TTC549 (cell line): ENCODE measurements around the gene CTDSPL.
"Not testable (repeated sequence)": the region's sequence is repeated elsewhere in the genome, so short reads cannot be mapped to it uniquely, and the experiment has no call there.

Source experiments
- FAIRE-seq: peaks from 2 replicates; lab custom pipeline; 2012; peaks lifted over from hg19 to GRCh38; lab: Jason Lieb, UNC

CTDSPL gene

DNA sequence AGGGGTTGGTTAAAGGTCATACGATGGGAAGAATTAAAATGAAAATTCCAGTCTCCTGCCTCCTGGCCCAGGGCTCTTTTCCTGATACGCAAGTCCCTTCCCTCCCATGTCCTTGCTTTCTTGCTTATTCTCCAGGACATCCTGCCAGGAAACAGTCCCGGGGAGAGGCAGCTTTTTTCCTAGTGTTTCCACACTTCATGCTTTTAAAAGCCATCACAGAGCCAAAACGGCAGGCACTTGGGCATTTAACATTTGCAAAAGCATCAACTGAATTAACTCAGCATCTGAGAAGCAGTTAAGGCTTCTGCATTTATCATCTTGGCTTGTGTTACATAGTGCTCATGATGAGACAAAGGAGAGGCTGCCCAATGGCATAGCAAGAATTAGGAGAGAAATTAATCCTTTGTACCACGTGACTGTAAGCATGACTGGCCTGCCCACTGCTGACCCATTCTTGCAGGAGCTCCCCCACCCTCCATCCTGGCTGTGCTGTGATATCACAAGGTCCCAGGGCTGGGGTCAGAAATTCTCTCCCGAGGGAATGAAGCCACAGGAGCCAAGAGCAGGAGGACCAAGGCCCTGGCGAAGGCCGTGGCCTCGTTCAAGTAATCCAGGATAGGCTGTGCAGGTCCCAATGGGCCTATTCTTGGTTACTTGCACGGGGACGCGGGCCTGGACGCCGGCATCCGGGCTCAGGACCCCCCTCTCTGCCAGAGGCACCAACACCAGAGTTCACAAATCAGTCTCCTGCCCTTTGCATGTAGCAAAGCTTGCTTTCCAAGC lies 107.3 kb downstream of the CTDSPL start:
- FAIRE-seq = no peak

GRCh38 chr3:37969596-37970100 lies 108.0 kb downstream of the CTDSPL start:
- no peak for FAIRE-seq

GRCh38 chr3:37970802-37971201 lies 109.1 kb downstream of the CTDSPL start:
- no peak for FAIRE-seq

GRCh38 chr3:37971467-37971866 lies 109.8 kb downstream of the CTDSPL start:
- FAIRE-seq = no peak

- FAIRE-seq = not testable (repeated sequence)
Measured at GRCh38 chr3:37972056-37972455, 110.4 kb downstream of the CTDSPL start.

DNA sequence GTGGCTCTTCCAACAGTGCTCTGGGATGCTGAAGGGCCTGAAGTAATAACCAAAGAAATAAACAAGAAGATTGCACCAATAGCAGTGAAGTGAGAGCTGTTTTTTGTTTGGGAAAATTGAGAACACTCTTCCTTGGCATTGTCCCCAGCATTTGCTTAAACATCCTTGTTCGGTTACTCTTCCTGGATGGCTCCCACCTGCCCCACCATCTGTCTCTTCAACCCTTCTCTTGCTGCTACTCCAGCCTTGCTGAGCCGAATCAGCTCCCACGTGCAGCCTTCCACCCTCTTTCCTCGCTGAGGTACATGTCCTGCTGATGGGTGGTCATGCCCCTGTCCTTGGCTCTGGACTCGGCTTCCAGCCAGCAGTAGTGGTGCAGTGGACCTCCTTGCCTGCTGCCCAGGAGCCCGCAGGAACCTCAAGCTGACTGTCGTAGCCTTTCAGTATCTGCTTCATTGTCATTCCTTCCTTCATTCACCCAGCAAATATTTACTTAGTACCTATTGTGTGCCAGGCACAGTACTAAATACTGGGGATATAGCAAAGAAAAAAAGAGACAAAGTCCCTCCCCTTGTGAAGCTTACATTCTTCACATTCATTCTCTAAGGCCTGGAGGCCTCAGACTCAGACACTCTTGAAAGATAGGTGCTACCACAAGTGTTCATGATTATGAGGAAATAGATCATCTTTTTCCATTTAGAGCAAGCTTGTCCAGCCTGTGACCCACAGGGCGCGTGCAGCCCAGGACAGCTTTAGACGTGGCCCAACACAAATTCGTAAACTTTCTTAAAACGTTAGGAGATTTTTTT lies 111.8 kb downstream of the CTDSPL start:
- FAIRE-seq = no peak

- no peak for FAIRE-seq
Measured at GRCh38 chr3:37974121-37975083, 112.7 kb downstream of the CTDSPL start.

- no peak for FAIRE-seq
Measured at GRCh38 chr3:37979541-37980461, 118.1 kb downstream of the CTDSPL start.

DNA sequence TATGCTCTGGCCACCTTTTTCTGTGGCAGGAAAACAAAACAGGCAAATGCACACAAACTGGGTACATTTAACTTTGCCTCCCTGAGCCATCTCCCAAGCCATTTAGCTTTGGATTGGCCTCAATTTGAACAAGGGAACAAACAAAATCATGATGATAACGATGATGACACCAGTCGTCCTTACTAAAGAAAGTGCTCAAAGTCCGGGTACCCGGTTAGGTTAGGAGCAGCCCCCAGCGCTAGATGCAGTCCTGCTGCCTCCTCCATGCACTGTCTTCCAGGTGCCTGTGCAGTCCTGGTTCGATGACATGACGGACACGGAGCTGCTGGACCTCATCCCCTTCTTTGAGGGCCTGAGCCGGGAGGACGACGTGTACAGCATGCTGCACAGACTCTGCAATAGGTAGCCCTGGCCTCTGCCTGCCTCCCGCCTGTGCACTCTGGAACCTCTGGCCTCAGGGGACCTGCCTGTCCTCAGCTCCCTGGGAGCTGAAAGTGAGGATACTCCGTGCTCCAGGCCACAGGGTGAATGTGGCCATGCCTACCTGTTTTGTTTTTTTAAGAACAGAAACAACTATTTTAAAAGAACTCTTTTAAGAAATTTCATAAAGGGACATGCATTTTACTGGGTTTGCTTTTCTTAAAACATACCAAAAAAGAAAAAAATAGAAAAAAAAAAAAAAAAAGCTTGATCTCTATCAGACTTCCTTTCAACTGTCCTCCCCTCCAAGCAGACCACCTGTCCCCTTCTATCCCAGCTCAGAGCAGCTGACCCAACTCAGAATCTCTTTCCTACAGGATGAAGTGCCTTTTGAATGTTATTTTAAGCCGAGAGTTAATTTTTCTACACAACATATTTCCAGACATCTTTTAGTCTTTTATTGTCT lies 119.0 kb downstream of the CTDSPL start:
- no peak for FAIRE-seq

DNA sequence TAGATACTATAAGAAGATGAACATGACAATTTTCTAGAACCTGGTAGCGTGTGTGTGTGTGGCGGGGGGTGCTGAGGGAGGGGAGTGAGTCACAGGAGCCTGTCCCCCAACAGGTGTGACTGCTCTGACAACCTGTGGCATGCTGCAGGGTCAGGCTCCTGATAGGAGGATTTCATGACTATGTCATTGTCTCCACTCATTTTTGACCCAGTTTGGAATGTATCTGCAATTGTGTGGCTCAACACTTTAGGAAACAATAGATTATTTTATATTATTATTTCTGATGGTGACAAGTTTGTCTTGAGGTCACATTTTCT lies 119.6 kb downstream of the CTDSPL start:
- FAIRE-seq = no peak

GRCh38 chr3:37982331-37982730 lies 120.7 kb downstream of the CTDSPL start:
- no peak for FAIRE-seq

GRCh38 chr3:37984051-37984450 lies 122.4 kb downstream of the CTDSPL start:
- FAIRE-seq = no peak

DNA sequence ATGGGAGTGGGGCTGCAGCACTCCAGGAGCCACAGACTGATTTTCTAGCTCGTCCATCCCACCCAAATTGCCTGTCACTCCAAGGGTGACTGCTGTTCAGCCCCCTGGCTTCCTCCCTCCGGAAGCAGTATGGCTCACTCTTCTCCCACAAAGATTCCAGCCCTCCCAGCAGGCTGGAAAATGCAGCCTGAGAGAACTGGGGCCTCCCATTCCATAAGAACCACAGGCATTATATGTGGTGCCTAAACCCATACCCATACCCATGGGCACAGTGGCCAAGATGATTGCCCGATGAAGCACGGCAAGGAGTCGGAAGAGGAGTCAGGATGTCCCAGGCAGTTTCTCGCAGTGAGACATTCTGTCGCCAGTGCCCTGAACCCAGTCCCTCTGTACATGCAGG lies 122.9 kb downstream of the CTDSPL start:
- FAIRE-seq = no peak

DNA sequence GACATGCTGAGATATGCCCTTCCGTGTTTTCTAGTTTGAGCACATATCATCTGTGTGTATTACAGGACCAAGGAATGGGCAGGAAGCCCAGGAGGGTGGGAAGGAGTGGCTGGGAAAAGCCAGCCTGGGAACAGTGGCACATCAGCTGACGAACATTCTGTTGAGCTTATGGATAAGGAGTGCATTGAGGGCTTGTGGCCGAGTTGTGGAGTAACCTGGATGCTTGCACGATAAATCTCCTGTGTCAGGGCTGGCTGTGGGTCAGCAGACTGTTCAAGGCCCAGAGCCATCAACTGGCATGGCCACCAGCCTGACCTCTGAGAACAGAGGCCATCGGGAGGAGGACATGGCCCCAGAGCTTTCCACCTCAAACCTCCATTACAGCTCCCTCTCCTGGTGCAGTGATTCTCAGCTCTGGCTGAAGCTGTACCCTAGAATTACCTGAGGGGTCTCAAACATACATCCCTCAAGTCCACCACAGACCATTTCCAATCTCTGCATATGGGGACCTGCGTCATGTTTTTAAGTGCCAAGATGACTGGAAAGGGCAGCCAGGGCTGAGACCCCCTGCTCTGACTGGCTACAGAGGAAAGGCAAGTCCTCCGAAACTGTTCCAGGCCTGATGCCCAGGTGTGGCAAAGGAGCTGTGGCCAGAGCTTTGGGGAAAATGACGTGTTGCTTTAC lies 124.1 kb downstream of the CTDSPL start:
- FAIRE-seq = no peak

GRCh38 chr3:37986479-37987314 lies 125.0 kb downstream of the CTDSPL start:
- no peak for FAIRE-seq

DNA sequence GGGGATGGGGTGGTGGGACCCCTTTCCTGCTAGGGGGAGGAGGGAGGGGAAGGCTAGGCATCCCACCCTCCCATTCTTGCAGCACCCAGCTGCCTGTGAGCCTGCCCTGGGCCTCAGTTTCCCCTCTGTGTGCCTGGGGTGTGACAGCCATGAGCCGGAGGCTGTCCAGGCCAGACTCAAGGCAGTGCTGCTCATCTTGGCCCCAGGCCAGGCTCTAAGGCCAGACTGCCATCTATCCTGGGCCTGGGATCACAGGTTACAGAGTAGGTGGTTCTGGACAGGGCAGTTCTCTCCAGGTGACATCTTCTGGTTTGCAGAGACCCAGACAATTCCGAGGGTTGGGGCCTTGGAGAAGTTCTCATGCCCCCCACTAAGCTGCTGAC lies 125.6 kb downstream of the CTDSPL start:
- FAIRE-seq = no peak

- FAIRE-seq = no peak
Measured at GRCh38 chr3:37987751-37988179, 126.1 kb downstream of the CTDSPL start.

DNA sequence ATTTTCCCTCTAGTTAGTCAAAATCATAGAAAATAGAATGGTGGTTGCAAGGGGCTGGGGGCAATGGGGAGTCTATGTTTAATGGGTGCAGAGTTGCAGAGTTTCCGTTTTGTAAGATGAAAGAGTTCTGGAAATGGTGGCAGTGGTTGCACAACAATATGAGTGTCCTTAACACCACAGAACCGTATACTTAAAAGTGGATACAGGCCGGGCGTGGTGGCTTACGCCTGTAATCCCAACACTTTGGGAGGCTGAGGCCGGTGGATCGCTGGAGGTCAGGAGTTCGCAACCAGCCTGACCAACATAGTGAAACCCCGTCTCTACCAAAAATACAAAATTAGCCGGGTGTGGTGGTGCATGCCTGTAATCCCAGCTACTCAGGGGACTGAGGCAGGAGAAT lies 126.7 kb downstream of the CTDSPL start:
- FAIRE-seq = not testable (repeated sequence)
